AML-193 (cell line): ENCODE measurements around the gene SEMA6A.

Source experiments
- DNase-seq, 2 experiments: peaks; one replicate each; lab custom pipeline; 2025; lab: John Stamatoyannopoulos, UW

SEMA6A gene

DNA sequence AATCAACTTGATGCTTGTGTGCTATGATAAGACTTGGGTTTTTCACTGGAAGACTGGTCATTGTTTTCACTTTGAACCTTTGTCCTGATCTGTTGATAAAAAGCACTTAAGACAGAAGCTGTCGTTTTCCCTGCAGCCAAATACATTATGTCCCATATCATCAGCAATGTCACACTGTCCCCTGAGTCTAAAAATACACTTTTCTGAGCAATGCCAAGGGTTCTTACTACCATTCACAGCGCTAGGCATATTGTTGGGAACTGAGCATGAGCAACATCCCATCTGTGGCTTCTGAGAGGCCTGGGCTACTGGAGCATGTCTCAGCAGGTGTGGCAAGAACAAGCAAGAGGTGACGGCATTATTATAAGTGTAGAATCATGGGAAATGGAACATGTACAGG lies 81.8 kb downstream of the SEMA6A start:
- DNase-seq: no peak

DNA sequence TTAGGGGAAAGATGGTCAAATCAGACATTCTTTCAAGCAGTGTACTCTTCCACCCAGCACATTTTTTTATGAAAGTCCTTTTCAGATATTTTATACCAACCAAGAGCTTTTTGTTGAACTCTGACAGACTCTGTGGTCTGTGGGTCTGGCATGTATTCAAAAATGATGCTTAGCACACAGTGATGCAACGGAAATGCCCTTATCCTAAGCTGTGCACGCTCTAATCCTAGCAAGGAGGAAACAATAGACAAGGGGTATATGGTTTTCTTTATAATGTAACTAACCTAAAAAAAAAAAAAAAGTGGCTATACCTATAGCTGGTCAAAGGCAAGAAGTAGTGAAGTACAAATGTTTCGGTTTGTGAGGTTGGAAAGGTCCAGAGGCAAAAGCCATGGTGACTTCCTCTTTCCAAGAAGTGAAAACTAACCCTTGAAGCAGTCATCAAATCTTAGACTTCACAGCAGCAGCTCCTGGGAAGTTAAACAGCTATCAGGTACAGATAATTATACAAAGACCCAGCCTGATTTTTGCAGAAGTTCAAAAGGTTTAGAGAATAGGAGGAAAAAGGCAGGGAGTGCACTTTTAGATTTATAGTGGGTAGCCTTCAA lies 82.5 kb downstream of the SEMA6A start:
- DNase-seq: peak; percentile 89 to 92

DNA sequence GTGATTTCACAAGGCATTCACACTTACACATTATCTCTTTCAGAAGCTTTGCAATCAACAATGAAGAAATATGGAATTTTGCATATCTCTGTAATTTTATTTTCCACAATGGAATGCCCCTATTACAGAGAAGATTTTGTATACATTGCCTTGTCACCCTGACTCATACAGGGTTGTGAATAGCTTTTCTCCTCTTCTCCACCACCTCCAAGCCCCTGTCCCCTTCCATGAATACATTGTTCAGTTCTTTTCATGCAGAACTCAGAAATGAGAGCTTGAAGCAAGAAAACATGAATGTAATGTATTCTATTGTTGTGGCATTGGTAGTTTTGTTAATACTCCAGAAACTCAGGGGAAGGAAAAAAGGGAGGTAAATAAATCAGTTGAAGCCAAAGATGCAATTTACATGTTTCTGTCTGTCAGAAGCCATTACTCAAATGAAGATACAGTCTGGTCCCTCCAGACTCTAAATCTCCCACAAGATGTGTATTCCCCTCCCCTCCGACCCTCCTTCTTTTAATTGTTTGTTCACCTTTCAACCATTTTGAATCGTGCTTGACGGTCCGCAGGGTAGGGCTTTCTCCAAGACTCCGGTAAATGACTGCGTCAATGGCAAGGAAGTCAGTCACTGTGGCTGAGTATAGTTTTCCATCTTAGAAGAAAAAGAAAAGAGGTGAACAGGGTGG lies 86.1 kb downstream of the SEMA6A start:
- DNase-seq: no peak

DNA sequence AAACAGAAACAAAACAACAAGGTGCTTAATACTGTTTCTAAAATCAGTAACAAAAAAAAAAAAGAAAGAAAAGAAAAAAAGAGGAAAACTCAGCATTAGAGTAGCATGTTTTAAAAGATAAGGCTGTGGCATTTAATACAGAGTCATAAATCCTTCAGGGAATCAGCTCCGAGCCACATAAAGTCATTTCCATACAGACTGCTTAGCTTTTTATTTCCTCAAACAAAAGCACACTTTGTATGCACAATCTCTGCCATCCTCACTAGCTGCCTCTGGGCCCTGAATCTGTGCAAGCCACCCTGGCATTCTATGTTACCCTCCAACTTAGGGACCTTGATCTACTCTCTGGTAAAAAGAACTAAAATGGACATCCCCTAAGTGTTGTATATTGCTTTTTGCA lies 87.6 kb downstream of the SEMA6A start:
- no peak for DNase-seq

DNA sequence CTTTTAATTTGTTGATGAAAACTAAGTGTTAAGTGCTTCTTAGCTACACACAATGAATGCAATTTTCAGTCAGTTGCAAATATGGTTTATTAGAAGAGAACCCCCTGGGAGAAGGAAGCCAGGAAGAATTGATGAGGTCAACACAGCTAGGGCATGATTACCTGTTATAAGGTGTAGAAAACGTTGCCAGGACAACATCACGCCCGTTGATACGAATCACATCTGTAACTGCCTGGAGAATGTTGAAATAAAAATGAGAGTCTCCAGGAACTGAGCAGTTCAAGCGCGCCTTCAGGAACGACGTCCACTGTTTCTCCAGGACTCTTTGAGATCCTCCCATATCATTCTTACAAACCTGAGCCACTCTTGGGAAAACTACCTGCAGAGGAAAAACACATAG lies 88.0 kb downstream of the SEMA6A start:
- no peak for DNase-seq

DNA sequence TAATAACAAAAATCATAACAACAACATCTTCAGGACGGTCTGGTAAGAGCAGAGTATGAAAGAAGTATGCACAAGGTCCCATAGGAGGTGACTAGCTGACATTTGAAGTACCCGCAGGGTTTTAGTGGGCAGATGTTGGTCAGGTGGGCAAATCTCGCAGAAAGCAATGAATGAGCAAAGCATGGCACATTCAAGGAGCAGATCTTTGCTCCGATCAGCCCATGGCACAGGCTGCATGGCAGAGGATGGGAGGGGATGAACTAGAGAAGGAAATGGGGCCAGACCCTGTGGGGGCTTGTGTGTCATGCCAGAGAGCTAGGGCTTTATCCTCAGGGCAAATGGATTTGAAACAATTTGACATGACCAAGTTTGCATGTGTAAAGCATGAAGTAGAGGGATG lies 90.0 kb downstream of the SEMA6A start:
- DNase-seq: no peak

DNA sequence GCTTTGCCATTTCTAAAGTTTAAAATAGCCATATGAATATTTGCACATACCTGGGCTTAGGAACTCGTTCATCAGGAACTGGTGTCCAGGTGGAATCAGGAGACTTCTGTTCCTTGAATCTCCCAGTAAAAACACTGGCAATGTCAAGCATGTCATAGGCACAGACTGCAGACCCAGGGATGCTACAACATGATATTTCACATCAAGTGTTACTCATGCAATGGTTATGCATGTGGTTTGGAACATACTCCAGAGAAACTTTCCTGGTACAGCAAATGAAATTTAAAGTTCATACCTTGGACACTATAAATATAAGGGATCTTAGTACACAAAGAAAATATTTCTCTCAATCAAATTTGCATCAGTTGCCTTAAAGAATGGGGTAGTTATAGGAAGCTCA lies 92.2 kb downstream of the SEMA6A start:
- DNase-seq: no peak

DNA sequence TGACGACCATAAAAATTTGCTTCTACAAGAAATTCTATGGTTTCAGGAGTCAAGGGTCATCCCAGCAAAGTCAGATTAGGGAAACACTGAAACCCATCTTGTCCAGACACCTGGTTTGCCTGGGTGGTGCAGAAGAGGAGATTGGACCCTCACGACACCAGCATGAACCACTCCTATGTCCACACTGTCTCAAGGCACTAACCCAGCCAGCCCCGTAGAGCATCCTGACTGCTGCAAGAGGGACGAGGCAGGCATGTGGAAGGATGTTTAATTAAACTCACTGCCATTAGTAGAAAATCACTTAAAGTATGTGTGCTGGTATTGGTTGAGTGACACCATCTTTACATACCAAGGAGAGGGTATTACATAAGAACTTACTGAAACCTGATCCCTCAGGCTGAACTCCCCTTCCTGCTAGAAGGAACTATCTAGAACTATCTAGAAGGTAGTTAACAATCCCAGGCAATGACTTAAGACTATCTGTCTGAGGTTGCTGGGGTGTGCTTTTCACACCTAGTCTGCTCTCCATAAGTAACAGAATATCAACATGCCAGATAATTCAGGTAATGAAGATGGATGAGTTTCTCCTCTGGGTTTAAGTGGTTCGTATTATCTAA lies 93.6 kb downstream of the SEMA6A start:
- DNase-seq: no peak

DNA sequence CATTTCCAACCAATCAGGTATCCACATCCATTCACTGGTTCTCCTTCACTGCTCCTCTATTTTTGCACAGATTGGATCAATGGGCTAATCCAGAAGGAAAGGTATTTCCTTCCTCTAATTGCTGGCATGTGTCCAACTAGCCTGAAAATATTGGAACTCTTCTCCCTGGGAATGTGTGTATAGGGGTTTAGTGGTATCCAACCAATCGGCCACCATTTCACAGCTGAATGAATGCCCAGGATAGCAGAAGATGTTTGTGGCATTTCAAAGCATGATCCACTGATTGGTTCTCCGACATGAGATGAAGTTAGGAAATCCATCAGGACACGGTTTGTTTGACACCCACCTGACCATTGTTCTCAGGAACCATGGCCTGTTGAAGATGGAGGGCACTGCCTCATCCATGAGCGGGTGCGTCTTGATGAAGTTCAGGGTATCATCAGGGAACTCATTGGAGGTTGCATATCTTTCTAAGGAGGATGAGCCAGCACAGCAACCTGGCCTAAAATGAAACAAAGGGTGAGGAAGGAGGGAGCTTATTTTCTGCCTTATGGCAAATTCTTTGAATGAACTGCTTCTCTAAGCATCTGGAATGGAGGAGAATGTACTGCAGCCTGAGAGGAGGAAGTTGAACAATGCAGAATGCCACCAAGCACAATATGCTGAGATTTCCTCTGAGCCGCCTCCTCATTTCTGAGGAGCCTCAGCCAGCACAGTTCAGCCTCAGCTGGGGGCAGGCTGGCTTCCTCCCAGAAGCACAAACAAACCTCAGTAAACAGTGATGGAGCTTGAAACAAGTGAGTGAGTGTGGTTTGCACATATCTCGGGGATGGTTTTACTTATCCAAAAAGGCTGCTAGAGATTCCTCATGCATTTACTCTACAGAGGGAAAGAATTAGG lies 94.6 kb downstream of the SEMA6A start:
- DNase-seq: no peak

DNA sequence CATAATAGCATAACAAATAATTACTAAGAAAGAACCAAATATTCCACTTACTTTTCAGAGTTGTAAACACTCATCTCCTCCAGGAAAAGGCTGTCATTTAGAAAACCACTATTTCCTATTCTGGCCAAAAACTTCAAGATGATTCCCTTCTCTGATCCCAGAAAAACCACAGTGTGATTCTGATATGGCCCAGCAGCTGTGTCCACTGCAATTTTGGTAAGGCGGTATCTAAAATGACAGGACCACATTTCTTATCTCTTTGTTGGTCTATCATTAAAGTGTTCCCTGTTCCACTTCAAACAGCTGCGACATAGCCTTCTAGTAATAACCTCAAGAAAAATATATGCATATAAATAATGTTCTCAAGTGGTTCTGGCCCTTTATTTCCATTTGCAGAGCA lies 96.1 kb downstream of the SEMA6A start:
- no peak for DNase-seq

DNA sequence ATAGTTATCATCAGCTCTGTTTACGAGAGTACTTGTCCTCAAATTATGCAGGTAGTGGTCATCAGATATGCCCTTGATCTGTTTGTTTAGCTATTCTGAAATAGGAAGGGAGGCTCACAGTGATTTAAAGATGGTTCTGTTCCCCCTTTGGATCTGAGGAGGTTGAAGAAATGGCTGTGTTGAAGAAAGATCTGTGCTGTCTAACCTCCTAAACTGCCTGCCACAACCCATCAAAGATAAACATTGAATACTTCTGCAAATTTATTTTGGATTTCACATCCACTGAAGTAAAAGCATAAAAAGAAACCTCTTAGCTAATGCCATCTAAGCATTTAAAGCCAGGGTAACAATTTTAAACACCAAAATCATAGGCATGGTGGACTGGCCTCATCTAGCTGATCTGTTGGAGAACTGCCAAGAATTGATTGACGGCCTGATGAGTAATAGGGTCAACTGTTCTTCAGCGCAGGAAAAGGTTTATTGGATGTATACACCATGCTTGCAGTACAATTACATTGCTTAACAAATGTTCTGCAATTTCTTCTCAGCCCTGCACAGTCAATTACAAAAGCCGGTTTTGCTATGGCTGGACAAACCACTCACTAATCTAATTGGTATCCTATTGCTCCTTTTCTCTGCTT lies 97.6 kb downstream of the SEMA6A start:
- DNase-seq: no peak

DNA sequence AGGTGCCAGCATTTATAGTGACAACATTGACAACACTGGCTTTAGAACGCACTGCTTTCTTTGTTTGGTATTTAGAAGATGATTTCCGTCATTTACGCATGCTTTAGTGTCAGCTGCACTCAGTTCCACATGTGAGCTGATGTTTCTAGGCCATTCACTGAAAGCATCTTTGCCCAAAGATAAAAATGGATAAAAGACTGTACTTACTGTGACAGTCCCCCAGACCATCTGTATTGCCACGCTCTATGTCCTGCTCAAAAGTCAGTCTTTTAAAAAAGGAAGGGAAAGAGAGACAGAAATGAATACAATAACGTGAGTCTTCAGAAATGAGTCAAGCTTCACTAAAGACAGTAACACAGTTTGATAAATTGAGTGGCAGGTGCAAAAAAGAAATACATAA lies 99.3 kb downstream of the SEMA6A start:
- no peak for DNase-seq

DNA sequence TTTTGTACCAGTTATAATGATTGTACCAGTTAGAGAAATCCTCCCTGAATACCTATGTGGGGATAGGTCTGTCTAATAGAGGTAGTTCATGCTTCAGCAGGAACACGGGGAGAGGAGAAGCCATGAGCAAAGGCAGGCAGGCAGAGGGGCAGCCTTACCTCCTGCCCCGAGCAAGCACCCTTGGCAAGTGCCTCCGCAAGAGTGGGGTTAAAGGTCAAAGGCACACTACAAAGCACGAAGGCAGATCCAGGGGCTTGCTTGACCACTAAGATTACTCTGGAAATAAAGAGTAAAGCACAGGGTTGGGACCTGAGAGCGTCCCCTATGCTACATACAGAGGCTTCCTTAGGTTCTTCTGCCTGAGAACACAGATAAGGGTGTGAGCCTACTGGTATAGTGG lies 100.9 kb downstream of the SEMA6A start:
- no peak for DNase-seq

DNA sequence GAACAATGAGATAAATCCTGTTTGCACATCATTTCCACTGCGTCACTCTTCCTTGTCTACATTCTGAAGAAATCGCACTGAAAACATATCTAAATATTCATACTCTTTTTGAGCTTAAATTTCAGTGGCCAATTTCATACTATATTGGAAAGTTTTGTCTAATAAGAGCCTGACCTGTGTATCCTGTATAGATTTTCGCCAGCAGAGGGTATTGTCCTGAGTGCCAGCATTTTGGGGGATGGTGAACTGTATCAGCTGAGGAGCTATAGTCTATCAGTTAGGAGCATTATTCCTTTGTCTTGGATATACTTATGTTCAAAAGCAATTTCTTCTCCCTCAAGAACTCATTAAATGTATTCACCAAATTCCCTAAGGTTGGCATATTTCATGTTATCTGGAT lies 102.3 kb downstream of the SEMA6A start:
- no peak for DNase-seq

DNA sequence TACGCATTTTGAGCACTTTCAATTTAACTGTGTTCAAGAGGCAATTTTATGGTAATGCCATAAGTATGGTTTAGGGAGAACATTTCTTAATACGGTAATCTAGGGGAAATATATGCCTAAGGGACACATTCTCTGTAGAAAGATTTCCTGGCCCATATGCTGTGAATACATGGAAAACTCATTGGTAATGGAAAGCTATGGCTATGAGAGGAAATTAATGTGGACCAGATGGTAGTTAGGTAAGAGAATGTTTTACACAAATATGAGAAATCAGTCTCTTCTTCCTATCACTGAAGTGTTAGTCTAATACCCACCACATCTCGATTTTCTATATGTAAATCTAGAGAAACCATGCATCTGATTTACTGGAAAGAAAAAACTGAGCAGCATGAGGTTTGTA lies 105.0 kb downstream of the SEMA6A start:
- no peak for DNase-seq

DNA sequence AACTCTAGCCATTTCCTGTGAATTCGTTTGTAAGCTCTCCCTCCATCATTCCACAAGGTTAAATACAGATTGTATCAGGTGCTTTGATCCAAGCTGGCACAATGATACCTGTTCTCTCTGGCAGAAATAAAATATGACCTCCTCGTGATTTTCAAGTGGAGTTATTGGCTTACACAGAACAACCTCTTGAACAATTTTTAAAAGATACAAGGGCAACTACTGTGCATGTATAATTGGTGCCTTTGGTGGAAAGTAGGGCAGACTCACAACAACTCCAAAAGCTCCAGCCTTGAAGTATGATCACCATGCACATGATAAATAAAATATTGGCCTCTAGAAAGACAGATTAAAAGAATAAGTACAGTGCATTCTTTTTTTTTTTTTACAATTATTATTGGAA lies 106.0 kb downstream of the SEMA6A start:
- no peak for DNase-seq

DNA sequence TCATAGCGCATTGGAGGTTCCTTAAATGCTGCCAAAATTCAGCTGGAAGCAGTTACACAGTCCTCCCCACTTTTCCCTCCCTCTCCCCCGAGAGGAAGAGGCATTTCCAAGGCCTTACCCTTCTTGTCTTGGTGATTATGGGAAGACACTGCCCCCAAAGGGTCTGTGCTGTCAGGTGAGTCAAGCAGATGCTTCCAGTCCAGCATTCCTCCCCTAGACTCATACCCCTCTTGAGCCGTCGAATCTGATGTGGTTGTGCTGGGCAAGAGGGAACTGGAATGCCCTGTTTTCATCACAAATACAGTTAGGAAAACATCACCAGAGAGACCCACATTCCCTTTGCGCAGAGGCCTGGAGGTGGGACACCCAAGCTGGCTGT lies 107.2 kb downstream of the SEMA6A start:
- no peak for DNase-seq

DNA sequence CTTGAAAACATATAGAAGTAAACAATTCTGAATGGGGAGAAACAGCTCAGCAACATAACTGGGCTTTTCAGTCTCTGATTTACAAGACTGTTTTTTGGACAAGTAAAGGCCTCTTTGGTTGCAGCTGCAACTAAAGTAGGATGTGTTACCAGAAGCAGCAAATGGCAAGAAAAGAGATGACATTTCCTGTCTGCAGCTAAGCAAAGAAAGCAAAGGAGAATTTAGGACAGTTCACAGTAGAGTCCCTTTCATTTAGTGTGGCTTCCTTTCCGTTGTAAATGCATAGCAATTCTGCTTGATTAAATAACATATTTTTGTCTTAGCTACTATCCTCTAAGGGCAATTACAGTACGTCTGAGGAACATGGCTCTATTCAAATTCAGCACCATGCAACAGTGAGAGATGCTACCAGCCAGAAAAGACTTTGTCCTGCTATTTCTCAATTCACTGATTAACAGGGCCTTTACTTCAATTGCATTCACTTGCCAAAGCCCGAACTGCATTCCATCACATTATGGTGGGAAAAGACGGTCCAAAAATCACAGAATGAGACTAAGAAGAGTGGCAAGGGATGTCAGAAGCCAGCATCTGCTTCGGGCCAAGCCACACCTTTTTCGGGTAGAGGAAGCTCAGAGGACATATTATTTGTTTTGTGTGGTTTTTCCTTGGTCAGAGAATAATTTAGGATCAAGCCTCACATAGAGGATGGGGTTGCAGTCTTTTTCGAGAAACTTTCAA lies 107.7 kb downstream of the SEMA6A start:
- DNase-seq: no peak

DNA sequence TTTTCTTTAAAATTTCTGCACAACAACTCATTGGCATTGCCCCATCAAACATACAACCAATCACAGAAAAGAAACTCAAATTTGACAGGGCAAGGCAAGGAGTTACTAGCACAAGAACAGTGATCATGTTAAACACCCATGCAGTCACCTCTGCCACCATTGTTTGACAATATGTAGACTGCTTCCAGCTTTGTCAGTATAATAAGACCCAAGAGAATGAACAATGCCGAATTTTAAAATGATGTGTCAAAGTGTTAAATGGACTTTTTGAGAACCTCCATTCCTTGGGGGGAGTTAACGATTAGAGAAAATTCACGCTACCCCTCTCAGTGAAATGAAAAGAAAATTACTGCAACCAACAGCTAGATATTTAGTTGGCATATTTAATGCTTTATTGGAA lies 109.2 kb downstream of the SEMA6A start:
- no peak for DNase-seq

DNA sequence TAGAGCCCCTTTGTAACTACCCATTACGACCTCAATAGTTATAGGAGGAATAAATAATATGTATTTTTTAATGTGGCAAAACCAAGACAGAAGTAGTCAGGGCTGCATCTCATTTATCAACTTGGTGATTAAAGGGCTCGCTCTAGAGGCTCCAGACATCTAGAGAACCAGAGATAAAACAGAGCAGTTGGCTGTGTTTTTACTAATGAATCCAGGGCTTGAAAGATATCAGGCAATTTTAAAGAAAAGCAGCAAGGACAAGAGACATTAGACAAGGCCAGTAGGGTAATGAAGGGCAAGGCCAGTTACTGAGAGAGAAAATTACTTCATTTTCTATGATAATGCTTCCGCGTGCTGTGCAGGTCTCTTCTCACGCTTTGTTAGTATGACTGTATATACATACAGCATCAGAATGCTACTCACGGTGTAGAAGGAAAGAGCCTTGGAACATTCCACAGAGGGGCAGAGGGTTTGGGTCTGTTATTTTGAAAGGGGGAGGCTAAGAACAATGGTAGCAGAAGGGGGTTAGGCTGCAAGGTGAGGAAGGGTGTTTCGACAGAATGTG lies 110.4 kb downstream of the SEMA6A start:
- no peak for DNase-seq

DNA sequence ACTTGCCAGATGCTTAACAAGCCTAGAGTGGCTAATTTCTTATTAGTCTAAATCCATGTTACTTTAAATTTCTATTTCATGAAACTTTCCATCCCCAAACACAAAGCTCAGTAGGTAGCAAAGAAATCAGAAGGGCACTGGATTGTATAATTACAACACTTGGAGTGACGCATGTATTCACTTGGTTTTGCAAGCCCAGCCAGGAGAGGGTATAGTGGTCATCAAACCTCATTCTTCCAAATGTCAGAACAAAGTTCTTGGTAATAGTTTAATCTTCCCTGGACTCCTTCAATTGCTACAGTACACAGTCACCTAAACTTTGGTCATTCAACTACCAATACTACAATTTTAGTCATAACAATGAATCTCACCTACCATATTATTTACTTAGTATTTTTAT lies 112.1 kb downstream of the SEMA6A start:
- DNase-seq: no peak
